ENCODE results near the gene NFATC1.

DNA sequence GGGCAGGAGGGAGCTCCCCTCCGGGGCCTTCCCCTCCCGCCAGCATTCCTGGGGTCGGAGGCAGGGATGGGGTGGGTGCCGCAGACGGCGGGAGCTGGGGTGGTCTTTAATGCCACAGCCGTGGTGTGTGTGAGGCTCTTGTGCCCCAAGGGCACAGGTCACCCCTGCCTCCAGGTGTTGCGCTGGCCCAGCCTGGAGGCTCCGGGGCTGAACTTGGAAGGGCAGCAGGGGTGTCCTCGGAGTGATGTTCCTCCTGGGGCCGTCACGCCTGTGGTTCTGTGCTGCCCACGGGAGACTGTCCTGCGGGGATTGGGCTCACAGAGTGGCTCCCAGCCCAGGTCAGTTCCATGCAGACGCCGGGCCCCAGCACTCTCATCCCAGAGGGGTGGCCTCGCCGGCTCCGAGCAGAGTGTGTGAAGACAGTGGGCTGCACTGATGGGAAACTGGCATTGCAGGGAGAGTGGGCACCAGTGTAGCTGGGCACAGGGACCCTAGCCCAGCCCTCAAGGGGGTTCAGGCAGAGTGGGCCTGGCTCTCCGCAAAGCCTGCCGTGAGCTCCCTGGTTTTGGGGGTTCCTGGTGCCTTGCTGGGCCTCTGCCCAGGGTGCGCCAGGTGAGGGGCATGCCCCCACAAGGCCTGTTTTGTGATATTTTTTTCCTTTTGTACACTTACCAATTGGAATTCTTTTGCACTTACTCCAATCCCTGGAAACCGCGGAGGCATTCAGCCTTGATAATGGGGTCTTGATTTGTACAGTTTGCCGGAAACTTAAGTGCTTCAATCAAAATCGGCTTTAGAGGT, 56.7 kb downstream of the NFATC1 start:
- TF ChIP-seq CTCF (IDR thresholded peaks at IDR 0.05; ENCODE audit: poor library complexity) (no peak), EZH2 (IDR thresholded peaks at IDR 0.05; ENCODE audit: borderline replicate concordance) (no peak)
